Renal cortex interstitium (tissue), 11 donors: ENCODE results near the gene CCDC15. TPM values are rescaled to one million over a fixed set of nuclear protein-coding genes. Genes with fewer than 3 reads are reported as not detected.
"Not testable (repeated sequence)": the region's sequence is repeated elsewhere in the genome, so short reads cannot be mapped to it uniquely, and the experiment has no call there.

Source experiments
- DNase-seq, 11 donors: peaks; one replicate each; pipeline ENCODE4 v3.0.0-alpha.2; 2013; ENCODE audit warnings: low read depth in 9 of 11, low spot score in 4 of 11; ENCODE audit errors: extremely low read depth in 1 of 11
- polyA plus RNA-seq, 3 donors: library from polyadenylated mRNA; unstranded; fragments of 120-200 nt; gene quantifications; one replicate each; pipeline ENCODE4 v1.2.1, GENCODE V29; 2013; ENCODE audit not compliant: insufficient read length in 3 of 3

Gene CCDC15
- polyA plus RNA-seq, 3 donors: 3.6 to 4.1 (median 4.0) TPM

- DNase-seq: not testable (repeated sequence)
These were observed 102.1 kb downstream of the CCDC15 start for GRCh38 chr11:125056111-125056510.

- DNase-seq: no peak
These were observed 103.1 kb downstream of the CCDC15 start for GRCh38 chr11:125056931-125057692.

- no peak for DNase-seq
These were observed 103.7 kb downstream of the CCDC15 start for GRCh38 chr11:125057693-125058016.

GRCh38 chr11:125061281-125061680 is 107.3 kb downstream of the CCDC15 start:
- no peak for DNase-seq

GRCh38 chr11:125062218-125062930 is 108.4 kb downstream of the CCDC15 start:
- DNase-seq: no peak

- DNase-seq: peak in 9 of 11 donors; percentile 10 to 51 (median 35)
These were observed 109.0 kb downstream of the CCDC15 start, which contains the start of gene SLC37A2 for GRCh38 chr11:125062931-125063428. TSS of gene SLC37A2 (plus strand) at chr11:125063305. CDS start at chr11:125063368, 63 bp downstream.

- DNase-seq: no peak
These were observed 109.5 kb downstream of the CCDC15 start for GRCh38 chr11:125063429-125064043.

- DNase-seq: no peak
These were observed 110.1 kb downstream of the CCDC15 start for GRCh38 chr11:125064070-125064469.

- no peak for DNase-seq
These were observed 114.4 kb downstream of the CCDC15 start for GRCh38 chr11:125068368-125068767.

GRCh38 chr11:125069008-125069407 is 115.0 kb downstream of the CCDC15 start:
- DNase-seq: no peak

GRCh38 chr11:125069796-125070195 is 115.8 kb downstream of the CCDC15 start:
- no peak for DNase-seq

GRCh38 chr11:125070699-125071254 is 116.8 kb downstream of the CCDC15 start:
- DNase-seq: no peak

GRCh38 chr11:125071435-125071834 is 117.4 kb downstream of the CCDC15 start:
- no peak for DNase-seq

- no peak for DNase-seq
These were observed 117.8 kb downstream of the CCDC15 start for GRCh38 chr11:125071846-125072217.

GRCh38 chr11:125072218-125072960 is 118.4 kb downstream of the CCDC15 start:
- no peak for DNase-seq

- no peak for DNase-seq
These were observed 119.1 kb downstream of the CCDC15 start for GRCh38 chr11:125072961-125073590.

- DNase-seq: no peak
These were observed 119.8 kb downstream of the CCDC15 start for GRCh38 chr11:125073616-125074483.
